Fibroblast of lung (primary cell): ENCODE measurements around the gene CAPN3.

ENCODE experiments used
- CTCF ChIP-seq, 2 donors: IDR thresholded peaks in 1 of 2; conservative IDR thresholded peaks in 1 of 2; 1 replicate in 1 of 2; 2 replicates in 1 of 2; pipeline ENCODE4 v1.5.1; 2011 to 2012; ENCODE audit warnings: low read length in 2 of 2, control low read depth in 1 of 2, inconsistent platforms in 1 of 2, low read depth in 1 of 2, mild to moderate bottlenecking in 1 of 2
- EZH2 ChIP-seq: IDR thresholded peaks from 2 replicates; pipeline ENCODE4 v1.5.1; 2012; ENCODE audit warnings: low read length, control low read depth, mild to moderate bottlenecking; ENCODE audit errors: missing control alignments

GRCh38 chr15:42353061-42353460, 6.2 kb upstream of the CAPN3 start:
- no peak for TF ChIP-seq EZH2
- TF ChIP-seq CTCF (conservative IDR thresholded peaks at IDR 0.05 in 1 of 2, IDR thresholded peaks at IDR 0.05 in 1 of 2; ENCODE audit: low read depth in 1 of 2, low read length in 2 of 2): no peak
